ENCODE measurements around the gene CUTA.
A peak's percentile ranks its signal among the peaks of the same experiment; 100 is the strongest.

The CUTA gene

GRCh38 chr6:33427585-33428223, 9.8 kb upstream of the CUTA start (continued):
- TF ChIP-seq ZNF692 (tag by site-specific recombination; IDR thresholded peaks at IDR 0.05) (no peak), ZNF335 (tag by site-specific recombination; conservative IDR thresholded peaks at IDR 0.05) (peak; percentile 60), ZNF362 (tag by site-specific recombination; IDR thresholded peaks at IDR 0.05) (no peak), ZNF16 (tag by site-specific recombination; IDR thresholded peaks at IDR 0.05; ENCODE audit: low read depth) (no peak)

DNA sequence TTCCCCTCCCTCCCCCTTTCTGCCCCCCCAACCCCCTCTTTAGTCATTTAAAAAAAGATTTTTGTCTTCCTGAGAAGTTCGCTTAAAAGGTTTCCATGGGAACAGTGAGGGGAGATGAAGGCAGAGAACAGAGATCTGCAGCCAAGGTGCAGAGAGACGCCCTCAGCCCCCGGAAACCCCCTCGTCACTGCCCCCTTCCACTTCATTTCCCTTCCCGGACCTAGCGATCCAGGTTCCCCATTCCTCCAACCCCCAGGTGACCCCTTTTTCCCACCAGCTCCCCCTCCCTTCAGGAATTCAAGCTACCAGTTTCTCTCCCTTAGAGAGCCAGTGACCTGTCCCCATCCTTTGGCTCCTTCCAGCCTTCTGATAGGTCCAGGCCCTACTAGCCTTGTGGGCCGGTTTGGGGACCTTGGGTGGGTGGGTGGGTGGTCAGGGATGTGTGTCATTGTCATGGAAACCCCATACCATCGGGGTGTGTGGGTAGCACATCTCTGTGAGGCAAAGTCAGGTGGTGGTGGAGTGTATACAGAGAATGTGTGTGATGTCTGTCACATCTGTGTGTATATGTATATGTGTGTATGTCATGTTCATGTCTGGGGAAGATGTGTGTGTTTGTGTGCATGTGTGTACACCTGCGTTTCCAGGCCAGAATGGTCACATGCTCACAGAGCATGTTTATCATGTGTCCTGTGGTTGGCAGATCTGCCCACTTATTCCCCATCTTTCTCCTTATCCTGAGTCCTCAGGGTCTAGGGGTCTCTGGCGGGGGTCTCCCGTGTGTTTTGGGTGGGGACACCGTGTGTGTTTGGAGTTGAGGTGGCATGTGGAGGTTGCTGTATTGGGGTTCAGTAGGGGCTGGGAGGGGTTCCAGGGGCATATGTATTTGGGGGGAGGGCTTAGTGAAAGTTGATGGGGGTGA, 8.9 kb upstream of the CUTA start:
- ChIA-PET CTCF (interaction anchor here (0.6 to 2.3 kb wide), 39 partner anchors 10 to 614 kb away, joined by 3 to 14 read pairs (median 5); partner anchors contain the start of genes B3GALT4, BAK1, PFDN6 and PHF1), POLR2A (interaction anchor here (0.6 to 2.5 kb wide), 13 partner anchors 8 to 263 kb away, joined by 3 to 18 read pairs (median 6); partner anchors contain the start of genes B3GALT4, BAK1, RGL2 and RPS18)
- H3K4me1 ChIP-seq (ENCODE audit: control insufficient read depth, insufficient read depth, low read length): peaks cover 12% of the 10 kb centered on the region
- no peaks in the 10 kb centered on the region for H3K9me3 ChIP-seq (ENCODE audit: control insufficient read depth, insufficient read depth, low read depth, low read length)
- no peaks in the 10 kb centered on the region for H3K36me3 ChIP-seq (ENCODE audit: control insufficient read depth in 2 of 2, insufficient read depth in 1 of 2, low read length in 2 of 2)
- no peak overlapping the region for H3K4me3 ChIP-seq (ENCODE audit: low read depth, low read length)
- H3K27ac ChIP-seq (ENCODE audit: extremely low read depth, low read depth, low read length): no peak overlapping the region
- TF ChIP-seq ZXDB (tag by site-specific recombination; IDR thresholded peaks at IDR 0.05) (0 out of 2 replicates have a peak, but pooled peaks have one; percentile 31), ZNF585B (tag by site-specific recombination; IDR thresholded peaks at IDR 0.05) (no peak), SP7 (tag by site-specific recombination; IDR thresholded peaks at IDR 0.05) (0 out of 2 replicates have a peak, but pooled peaks have one; percentile 30), ZFHX2 (tag by site-specific recombination; conservative IDR thresholded peaks at IDR 0.05) (peak; percentile 62), ZNF292 (tag by site-specific recombination; IDR thresholded peaks at IDR 0.05; ENCODE audit: borderline replicate concordance, low read depth) (no peak), ZNF112 (tag by site-specific recombination; IDR thresholded peaks at IDR 0.05) (no peak), ZNF211 (tag by site-specific recombination; IDR thresholded peaks at IDR 0.05; ENCODE audit: low read depth) (no peak), PATZ1 (tag by site-specific recombination; IDR thresholded peaks at IDR 0.05) (no peak), ZNF692 (tag by site-specific recombination; IDR thresholded peaks at IDR 0.05) (no peak), KLF9 (tag by site-specific recombination; IDR thresholded peaks at IDR 0.05; ENCODE audit: low read depth) (0 out of 2 replicates have a peak, but pooled peaks have one; percentile 16)

All from HEK293 (cell line).